Inferior parietal cortex (tissue), 1 donor: Measurements from ENCODE around the gene SERPINB4.

Source experiments
- DNase-seq: peaks from one replicate; pipeline ENCODE4 v3.0.0-alpha.2; 2016; ENCODE audit errors: extremely low spot score

SERPINB4 gene

GRCh38 chr18:63627819-63628218 lies 16.2 kb downstream of the SERPINB4 start:
- DNase-seq, result no peak

- no peak for DNase-seq
Measured at GRCh38 chr18:63626431-63626830, 17.6 kb downstream of the SERPINB4 start.

GRCh38 chr18:63624863-63625262 lies 19.2 kb downstream of the SERPINB4 start:
- DNase-seq, result no peak

- no peak for DNase-seq
Measured at GRCh38 chr18:63619661-63620060, 24.4 kb downstream of the SERPINB4 start.

- DNase-seq, result no peak
Measured at GRCh38 chr18:63617915-63618234, 26.2 kb downstream of the SERPINB4 start.

GRCh38 chr18:63617049-63617914 lies 26.8 kb downstream of the SERPINB4 start:
- no peak for DNase-seq

GRCh38 chr18:63613420-63613819 lies 30.6 kb downstream of the SERPINB4 start:
- no peak for DNase-seq

GRCh38 chr18:63606526-63606925 lies 37.5 kb downstream of the SERPINB4 start:
- DNase-seq, result no peak

GRCh38 chr18:63604791-63605567 lies 39.1 kb downstream of the SERPINB4 start:
- DNase-seq, result no peak

GRCh38 chr18:63603772-63604171 lies 40.3 kb downstream of the SERPINB4 start:
- no peak for DNase-seq

GRCh38 chr18:63603355-63603754 lies 40.7 kb downstream of the SERPINB4 start:
- no peak for DNase-seq

GRCh38 chr18:63596964-63597363 lies 47.1 kb downstream of the SERPINB4 start:
- no peak for DNase-seq

GRCh38 chr18:63592471-63592870 lies 51.6 kb downstream of the SERPINB4 start:
- no peak for DNase-seq

- no peak for DNase-seq
Measured at GRCh38 chr18:63591725-63592124, 52.3 kb downstream of the SERPINB4 start.

- no peak for DNase-seq
Measured at GRCh38 chr18:63590966-63591695, 52.9 kb downstream of the SERPINB4 start.

GRCh38 chr18:63590373-63590772 lies 53.7 kb downstream of the SERPINB4 start:
- DNase-seq, result no peak

GRCh38 chr18:63588909-63589308 lies 55.1 kb downstream of the SERPINB4 start:
- DNase-seq, result no peak
